ENCODE results near the gene UVRAG.
"Not testable (repeated sequence)": the region's sequence is repeated elsewhere in the genome, so short reads cannot be mapped to it uniquely, and the experiment has no call there.

Gene UVRAG

DNA sequence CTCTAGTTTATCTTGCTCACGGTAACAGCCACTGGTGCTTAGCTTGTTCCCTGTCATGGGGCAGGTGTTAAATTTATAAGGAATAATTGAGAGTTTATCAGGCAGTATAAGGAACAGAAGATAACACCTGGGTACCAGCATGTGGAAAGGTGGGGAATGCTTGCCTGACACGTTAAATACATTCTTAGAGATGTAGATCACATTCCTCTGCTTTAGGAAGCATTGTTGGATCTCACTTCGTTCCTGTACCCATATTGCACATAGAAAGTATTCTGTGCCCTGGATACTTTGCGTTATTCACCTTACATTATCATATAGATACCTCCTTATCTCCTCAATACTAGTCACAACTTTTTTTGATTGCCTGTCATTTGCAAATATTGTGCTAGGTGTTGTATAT, 114.7 kb downstream of the UVRAG start:
- DNase-seq: no peak

DNA sequence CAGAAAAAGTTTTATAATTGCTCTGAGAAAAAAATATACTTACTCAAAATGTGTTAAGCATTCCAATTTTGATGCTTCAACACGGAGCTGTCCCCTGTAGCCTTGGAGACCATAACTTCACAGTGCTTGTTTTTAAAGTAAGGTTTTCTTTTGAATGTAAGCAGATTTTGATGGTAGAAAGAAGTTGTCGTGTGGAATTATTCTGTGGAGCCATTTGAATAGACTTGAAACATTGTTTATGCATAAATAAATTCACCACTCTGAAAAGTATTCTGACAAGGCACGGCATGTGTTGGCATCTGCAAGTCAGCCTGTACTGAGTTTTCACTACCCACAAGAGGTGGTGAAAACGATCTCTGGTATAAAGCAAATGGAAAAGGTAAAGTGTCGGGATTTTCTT, 115.5 kb downstream of the UVRAG start:
- DNase-seq: no peak

DNA sequence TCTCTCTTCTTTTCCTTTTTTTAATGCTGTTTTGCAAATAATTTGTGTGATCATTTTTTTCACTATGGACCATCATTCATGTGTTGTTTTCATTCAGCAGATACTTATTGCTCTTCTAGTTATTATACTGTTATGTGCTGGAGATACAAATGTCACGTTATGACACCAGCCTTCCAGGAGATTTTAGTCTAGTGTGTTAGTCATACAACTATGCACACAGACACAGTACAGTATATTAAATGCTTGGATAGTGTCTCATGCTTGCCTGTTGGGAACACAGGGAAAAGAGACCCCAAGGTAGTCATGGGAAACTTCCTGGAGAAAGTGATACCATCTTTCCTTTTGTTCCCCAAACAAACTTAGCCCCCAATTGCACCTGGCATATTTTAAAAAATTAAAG, 116.1 kb downstream of the UVRAG start:
- DNase-seq: no peak

DNA sequence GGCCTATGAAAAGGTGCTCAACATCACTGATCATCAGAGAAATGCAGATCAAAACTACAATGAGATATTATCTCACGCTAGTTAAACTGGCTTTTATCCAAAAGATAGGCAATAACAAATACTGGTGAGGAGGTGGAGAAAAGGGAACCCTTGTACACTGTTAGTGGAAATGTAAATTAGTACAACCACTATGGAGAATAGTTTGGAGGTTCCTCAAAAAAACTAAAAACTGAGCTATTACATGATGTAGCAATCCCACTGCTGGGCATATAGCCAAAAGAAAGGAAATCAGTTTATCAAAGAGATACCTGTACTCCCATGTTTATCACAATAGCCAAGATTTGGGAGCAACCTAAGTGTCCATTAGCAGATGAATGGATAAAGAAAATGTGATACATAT, 118.7 kb downstream of the UVRAG start:
- not testable (repeated sequence) for DNase-seq

DNA sequence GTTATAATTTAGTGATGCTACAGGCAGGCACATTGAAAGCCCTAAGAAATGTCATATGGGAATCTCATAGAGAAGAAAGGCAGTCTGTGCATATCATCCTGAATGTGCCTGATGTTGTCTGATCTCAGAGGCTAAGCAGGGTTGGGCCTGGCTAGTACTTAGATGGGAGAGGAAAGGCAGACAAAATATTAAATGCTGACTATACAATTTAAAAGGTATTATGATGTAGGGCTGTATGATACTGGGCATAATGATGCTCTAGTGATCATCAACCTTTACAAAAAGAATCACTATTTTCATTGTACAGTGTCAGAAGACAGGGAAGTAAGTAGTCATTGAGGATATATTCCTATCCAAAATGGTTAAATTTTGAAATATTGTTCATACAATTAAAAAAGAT, 119.8 kb downstream of the UVRAG start:
- DNase-seq: no peak

DNA sequence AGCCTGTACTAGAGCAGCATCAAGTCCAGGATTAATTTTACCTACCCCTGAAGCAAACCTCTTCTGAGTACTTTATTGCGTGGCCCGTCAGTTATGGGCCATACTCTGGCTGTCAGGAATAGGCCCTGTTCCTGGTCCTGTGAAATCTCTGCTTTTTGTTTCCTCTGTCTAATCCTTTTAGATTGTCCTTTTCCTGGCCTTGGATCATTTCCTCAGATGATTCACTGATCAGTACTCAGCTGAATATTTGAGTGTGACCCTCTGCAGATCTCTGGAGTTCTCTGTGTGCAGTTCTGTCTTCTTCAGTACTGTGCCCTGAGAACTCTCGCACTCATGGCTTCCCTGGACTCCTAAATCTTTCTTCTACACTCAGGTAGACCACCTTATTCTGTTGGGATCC, 123.5 kb downstream of the UVRAG start:
- DNase-seq: no peak

DNA sequence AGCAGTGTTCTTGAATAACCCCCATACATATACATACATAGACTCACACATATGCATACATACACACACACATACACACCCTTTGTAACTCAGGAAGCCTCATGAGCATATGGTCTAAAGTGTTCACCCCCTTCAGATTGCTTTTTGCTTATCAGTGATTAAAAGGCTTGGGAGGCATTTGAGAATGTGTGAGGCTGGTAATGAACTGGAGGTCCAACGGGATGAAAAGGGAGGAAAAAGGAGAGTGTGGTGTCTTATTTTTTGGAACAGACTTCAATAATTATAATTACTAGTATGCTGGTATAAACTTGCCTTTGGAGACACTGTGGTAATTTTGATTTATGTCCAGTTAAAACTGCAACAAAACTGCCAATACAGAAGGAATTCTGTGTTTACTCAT, 124.5 kb downstream of the UVRAG start:
- no peak for DNase-seq

DNA sequence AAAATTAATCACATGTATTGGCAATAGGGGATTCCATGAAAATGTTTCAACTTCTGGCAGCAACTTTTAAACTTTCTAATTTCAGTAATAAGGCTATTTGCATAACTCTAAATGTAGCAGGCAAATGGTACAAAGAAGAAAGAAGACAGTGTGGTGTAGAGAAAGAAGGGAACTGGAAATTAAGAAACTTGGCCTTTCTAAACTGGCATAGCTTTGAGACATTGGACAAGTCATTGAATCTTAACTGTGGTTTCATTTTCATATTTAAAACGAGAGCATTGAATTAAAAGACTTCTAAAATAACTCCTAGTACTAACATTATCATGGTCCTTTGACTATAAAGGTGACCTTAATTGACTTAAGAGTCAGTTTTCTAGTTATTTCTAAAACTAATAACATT, 125.0 kb downstream of the UVRAG start:
- DNase-seq: no peak

DNA sequence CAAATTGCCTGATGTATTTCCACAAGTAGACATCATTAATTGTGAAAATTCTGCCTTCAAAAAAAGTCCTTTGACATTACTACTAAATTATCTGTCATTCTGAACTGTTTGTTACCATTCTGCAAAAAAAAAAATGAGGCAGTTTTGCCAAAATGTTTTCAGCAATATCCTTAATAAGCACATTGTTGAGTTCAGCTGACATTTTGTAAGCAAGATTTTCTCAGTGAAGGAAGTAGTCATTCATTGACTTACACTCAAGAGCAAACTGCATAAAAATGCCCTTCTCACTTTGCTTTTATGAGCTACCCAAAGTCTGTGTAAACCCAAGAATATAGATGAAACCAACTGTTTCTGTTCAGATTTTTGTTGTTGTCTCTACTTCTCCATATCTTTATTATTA, 125.9 kb downstream of the UVRAG start:
- DNase-seq: no peak

DNA sequence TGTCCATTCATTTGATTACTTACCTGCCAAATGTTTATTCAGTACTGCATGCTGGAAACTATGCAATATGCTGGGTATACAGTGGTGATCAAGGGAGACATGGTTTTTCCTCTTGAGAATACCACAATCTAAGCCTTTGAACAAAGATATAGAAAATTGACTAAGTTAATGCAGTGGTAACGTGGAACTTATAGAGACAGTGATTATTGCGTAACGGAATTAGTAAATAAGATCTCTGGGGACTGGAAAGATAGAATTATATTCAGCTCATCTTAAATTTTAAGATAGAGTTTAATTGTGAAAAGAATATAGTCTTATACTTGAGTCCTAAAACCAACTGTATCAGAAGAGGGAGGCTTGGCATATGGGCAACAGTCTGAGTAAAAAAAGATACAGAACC, 129.5 kb downstream of the UVRAG start:
- DNase-seq: no peak

DNA sequence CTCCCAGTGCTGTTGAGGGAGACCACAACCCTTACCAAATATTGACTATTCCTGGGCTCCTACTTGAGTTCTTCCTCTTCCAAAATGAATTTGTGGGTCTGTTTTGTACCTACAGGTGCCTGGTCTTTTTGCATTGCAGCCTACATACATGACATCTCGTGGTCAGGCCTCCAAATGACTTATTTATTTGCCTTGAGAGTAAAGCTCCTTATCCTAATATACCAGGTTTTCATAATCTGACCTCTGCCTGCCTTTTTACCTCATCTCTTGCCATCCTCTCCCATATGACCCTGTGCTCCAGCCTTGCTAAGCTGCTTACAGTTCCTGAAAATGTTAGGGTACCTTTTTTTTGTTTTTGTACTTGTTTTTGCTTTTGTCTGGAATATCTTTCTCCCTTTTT, 130.4 kb downstream of the UVRAG start:
- no peak for DNase-seq

DNA sequence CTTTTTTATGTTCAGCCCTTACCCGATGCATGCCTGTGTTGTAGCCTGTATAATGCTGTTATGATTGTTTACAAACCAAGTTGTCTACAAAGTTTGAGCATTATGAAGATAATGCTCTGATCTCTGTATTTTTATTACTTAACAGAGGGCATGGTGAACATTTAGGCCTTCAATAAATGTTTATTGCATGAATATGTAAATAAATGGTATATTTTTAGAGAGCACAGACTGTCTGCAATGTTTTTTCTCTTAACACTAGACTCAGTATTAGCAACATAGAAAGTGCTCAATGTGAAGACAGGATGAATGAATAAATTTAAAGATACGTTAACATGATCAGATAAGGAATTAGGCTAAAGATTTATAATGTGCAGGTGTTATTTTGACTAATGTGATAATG, 130.9 kb downstream of the UVRAG start:
- DNase-seq: no peak

DNA sequence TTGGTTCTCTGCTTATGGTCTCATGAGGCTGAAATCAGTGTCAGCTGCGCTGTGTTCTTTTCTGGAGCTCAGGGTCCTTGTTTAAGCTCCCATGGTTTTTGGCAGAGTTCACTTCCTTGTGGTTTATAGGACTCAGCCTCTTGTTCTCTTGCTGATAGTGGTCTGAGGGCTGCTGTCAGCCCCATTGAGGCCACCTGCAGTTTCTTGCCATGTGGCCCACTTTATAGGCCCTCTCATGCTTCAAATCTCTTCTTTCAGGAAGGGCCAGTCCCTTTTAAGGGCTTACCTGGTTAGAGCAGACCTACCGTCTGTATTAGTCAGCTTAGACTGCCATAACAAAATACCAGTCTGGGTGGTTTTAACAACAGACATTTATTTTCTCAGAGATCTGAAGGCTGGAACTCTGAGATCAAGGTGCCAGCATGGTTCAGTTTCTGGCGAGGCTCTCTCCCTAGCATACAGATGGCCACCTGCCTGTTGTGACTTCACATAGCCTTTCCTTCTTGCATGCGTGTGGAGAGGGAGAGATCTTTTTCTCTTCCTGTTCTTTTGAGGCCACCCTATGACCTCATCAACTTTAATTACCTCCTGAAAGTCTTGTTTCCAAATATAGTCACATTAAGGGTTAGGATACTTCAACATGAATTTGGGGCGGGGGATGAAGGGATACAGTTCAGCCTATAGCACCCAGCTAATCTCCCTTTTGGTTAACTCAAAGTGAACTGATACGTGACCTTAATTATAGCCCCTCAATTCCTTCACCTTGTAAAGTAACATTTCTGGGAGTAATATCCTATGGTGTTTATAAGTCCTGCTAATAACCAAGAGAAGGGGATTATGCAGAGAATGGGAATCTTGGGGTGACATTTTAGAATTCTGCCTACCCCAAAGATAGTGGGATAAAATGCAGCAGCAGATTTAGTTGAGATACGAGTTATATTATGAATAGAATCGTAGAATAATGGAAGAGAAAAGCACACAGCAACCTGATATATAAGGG, 131.8 kb downstream of the UVRAG start:
- DNase-seq: peak; percentile 66

DNA sequence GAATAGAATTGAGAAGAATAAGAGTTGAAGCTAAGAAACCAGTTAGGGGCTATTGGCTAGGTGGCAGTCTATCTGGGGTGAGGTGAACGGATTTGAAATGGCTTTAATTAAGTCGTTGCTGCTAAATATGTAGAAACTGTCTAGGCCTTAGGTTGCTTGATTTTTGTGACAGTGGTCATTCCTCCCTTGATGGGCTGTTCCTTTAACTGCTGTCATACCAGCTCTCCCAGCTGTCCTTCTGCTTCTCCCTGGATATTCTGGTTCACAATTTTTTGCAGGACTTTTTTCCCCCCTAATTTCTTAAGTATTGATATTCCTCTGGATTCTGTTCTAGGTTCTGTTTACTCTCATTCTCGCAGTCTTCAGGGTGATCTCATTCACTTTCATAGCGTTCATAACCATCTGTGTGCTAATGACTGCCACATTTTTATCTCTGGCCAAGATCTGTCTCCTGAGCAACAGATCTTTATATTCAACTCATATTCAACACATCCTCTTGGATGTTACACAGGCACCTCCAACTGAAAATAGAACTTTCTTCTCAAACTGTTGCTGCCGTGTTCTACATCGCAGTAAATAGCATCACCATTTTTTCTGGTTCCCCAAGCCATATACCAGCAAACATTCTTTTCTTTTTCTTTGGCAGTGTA, 134.1 kb downstream of the UVRAG start:
- no peak for DNase-seq

DNA sequence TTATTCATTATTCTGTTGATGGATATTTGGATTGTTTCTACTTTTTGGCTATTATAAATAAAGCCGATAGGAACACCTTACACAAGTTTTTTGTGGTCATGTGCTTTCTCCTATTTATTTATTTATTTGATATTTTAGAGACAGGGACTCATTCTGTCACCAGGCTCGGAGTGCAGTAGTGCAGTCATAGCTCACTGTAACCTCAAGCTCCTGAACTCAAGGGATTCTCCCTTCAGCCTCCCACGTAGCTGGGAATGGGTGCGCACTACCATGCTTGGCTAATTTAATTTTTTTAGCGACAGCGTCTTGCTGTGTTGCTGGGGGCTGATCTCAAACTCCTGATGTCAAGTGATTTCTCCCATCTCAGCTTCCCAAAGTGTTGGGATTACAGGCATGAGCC, 135.1 kb downstream of the UVRAG start:
- DNase-seq: no peak

DNA sequence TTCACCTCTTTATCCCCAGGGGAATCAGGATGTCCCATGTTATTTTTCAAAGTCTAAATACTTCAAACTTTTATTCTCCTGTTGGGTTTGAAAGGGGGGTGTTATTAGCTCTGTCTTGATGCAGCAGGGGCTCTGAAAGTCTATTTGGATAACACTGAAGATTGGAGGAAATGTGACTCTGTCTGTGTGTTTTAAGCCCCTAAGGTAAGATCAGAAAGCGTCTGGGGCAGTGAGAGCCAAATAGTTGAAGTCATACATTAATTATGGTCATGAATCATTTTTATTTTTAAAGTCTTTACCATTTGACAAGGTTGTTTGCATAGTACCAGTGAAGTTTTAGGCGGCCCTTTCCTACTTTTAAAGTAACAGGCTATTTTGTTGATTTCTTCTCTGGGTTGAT, 139.0 kb downstream of the UVRAG start:
- no peak for DNase-seq

DNA sequence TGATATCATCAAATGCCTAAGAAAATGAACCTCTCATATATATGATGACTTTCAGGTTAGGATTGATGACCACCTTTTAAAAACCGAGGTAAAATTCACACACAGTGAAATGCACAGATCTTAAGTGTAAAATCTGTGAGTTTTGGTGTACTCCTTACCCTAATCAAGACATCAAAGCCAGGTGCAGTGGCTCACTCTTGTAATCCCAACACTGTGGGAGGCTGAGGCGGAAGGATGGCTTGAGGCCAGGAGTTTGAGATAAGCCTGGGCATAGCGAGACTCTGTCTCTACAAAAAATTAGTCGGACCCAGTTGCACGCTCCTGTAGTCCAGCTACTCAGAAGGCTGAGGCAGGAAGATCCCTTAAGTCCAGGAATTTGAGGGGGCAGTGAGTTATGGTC, 140.4 kb downstream of the UVRAG start:
- no peak for DNase-seq

DNA sequence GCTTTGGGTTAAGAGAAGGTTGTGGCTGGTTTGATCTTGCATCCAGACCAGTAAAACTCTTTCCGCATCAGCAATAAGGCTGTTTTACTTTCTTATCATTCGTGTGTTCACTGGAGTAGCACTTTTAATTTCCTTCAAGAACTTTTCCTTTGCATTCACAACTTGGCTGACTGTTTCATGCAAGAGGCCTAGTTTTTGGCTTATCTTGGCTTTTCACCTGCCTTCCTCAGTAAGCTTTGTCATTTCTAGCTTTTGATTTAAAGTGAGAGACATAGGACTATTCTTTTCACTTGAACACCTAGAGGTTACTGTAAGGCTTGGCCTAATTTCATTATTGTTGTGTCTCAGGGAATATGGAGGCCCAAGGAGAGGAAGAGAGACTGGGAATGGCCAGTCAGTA, 144.5 kb downstream of the UVRAG start:
- no peak for DNase-seq

DNA sequence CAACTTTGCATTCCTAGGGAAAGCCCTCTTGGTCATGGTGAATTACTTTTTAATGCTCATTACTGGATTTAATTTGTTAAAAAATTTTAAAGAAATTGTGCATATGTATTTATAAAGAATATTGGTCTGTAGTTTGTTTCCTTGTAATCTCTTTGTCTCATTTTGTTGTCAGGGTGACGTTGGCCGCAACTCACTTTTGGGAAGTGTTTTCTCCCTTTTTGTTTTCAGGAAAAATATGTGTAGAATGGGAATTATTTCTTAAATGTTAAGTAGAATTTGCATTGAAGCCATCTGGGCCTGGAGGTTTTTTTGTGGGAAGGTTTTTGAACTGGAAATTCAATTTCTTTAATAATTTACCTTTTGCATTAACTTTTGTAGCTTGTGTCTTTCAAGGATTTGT, 149.1 kb downstream of the UVRAG start:
- no peak for DNase-seq

DNA sequence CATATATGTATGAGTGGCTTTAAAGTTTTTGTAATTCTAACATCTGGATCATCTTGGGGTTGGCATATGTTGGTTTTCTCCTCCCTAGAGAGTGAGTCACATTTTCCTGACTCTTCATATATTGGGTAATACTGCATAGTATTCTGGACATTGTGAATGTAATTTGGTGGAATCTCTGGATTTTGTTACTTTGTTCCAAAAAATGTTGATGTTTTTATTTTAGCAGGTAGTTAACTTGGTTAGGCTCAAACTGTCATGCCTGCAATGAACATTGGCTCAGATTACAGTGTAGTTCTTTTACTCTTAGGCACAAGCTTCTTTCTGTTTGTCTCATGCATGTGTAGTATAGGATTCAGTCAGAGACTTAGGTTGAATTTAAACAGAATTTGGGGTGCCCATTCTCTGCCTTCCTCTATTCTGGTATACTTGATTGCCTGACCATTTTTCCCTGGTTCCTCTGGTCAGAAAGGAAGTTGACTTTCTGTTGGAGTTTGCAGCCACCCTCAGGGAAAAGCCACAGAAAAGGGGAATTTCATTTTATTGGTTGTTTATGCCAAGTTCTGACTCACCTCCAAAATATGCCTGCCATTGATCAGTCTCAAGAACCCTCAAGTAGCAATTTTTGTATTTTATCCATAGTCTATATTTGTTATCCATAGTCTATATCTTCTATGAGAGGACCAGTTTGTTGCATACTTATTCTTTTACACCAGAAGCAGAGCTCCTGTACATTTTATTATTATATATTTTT, 151.7 kb downstream of the UVRAG start:
- no peak for DNase-seq

DNA sequence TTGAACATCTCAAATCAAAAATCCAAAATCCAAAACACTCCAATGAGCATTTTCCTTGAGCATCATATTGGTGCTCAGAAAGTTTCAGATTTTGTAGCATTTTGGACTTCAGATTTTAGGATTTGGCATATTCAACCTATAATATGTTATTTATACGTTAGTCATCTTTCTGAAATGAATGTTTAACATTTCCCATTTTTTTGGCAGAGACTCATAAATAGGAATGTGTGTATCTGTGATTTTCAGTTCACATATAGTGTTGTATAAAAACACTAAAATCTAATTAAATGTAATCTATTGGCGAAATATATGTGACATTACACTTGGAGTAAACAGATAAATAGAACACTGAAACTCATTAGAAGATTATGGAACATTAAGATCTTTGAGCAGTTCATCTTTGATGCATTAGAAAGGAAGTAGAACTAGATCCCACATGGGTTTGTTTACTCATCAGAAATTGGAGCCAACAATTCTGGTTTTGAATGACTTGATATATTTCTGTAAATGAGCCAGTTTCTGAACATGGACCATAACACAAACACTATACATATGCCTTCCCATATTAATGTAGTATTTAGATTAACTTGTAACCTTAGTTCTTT, 153.1 kb downstream of the UVRAG start:
- DNase-seq: no peak

DNA sequence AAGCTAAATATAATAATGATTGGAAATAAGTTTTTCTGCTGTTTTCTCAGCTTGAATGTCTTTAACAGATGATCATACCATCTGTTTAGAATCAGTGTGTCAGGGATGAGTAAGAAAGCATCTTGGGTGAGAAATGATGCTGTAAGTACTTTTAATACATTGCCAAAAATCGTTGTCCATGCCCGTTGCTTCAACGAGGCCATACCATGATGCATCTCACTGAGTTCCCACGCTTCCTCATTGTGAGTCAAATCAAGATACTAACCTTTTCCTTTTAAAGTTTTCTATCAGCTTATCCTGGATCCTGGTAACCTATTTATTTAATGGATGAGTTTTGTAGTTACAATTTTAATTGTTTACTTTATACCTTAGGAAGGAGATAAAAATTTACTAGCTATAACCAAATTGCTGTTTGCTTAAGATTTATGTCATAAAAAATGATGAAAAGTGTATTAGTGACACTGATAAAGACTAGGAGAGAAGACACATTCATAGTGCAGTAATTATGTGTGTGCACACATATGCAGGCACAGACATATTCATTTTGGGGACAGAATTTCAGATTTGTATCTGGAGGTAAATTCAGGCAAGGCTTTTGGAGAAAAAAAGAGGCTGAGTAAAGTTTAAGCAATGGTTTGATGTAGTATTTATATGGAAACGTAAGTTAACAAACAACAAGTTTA, 154.8 kb downstream of the UVRAG start:
- DNase-seq: no peak

DNA sequence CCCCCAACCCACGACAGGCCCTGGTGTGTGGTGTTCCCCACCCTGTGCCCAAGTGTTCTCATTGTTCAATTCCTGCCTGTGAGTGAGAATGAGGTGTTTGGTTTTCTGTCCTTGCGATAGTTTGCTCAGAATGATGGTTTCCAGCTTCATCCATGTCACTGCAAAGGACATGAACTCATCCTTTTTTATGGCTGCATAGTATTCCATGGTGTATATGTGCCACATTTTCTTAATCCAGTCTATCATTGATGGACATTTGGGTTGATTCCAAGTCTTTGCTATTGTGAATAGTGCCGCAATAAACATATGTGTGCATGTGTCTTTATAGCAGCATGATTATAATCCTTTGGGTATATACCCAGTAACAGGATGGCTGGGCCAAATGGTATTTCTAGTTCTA, 158.7 kb downstream of the UVRAG start:
- DNase-seq: not testable (repeated sequence)
